Adrenal gland (tissue), 5 donors: ENCODE results near the gene VSIG10L.

Source experiments
- CTCF ChIP-seq, 6 experiments: fragments of 450-650 bp in 4 of 6; fragments of 200-600 bp in 2 of 6; sonication (generic) in 1 of 6; IDR thresholded peaks; 1 replicate in 5 of 6; 2 replicates in 1 of 6; pipeline versions ENCODE4 v1.5.1 to v1.8.0; 2016 to 2021; ENCODE audit warnings: antibody characterized with exemption in 6 of 6, mild to moderate bottlenecking in 2 of 6, moderate library complexity in 1 of 6
- POLR2A ChIP-seq, 2 donors: fragments of 450-650 bp; IDR thresholded peaks; one replicate each; pipeline ENCODE4 v1.6.1; 2017; ENCODE audit warnings: antibody characterized with exemption in 2 of 2, mild to moderate bottlenecking in 2 of 2, moderate library complexity in 1 of 2
- donor health status: DM: no; HTN: no; CAD: no.

- TF ChIP-seq CTCF (IDR thresholded peaks at IDR 0.05) (no peak), POLR2A (IDR thresholded peaks at IDR 0.05) (no peak)
These were observed 35.5 kb upstream of the VSIG10L start for GRCh38 chr19:51377422-51377821.
